IMR-90 (cell line): ENCODE results near the gene PAX5.

Experiments
- CEBPB ChIP-seq: IDR thresholded peaks from 2 replicates; pipeline ENCODE4 v1.6.1; 2012; ENCODE audit warnings: low read depth, low read length, improper control_type of control experiment
- CHD1 ChIP-seq: IDR thresholded peaks from 2 replicates; pipeline ENCODE4 v1.6.1; 2012; ENCODE audit warnings: low read depth, low read length, improper control_type of control experiment
- CTCF ChIP-seq: conservative IDR thresholded peaks from 2 replicates; pipeline ENCODE4 v1.5.1; 2012; ENCODE audit warnings: mild to moderate bottlenecking, low read depth, low read length, improper control_type of control experiment
- FOS ChIP-seq: fragments of 150-350 bp; IDR thresholded peaks from 2 replicates; pipeline ENCODE4 v1.6.1; 2016; ENCODE audit warnings: low read depth, low read length
- MAFK ChIP-seq: IDR thresholded peaks from 2 replicates; pipeline ENCODE4 v1.6.1; 2012; ENCODE audit warnings: low read depth, low read length, improper control_type of control experiment
- MXI1 ChIP-seq: IDR thresholded peaks from 2 replicates; pipeline ENCODE4 v1.6.1; 2012; ENCODE audit warnings: low read depth, mild to moderate bottlenecking, low read length, moderate library complexity, borderline replicate concordance
- POLR2A ChIP-seq: IDR thresholded peaks from 2 replicates; pipeline ENCODE4 v1.6.1; 2012; ENCODE audit warnings: mild to moderate bottlenecking, low read depth, low read length
- RAD21 ChIP-seq: IDR thresholded peaks from 2 replicates; pipeline ENCODE4 v1.6.1; 2012; ENCODE audit warnings: low read length, improper control_type of control experiment
- RCOR1 ChIP-seq: IDR thresholded peaks from 2 replicates; pipeline ENCODE4 v1.6.1; 2012; ENCODE audit warnings: mild to moderate bottlenecking, low read length, improper control_type of control experiment; ENCODE audit not compliant: insufficient replicate concordance
- RFX5 ChIP-seq: IDR thresholded peaks from 2 replicates; pipeline ENCODE4 v1.8.0; 2012; ENCODE audit warnings: low read depth, mild to moderate bottlenecking, low read length, moderate library complexity
- SMC3 ChIP-seq: fragments of 150-350 bp; IDR thresholded peaks from 2 replicates; pipeline ENCODE4 v1.6.1; 2016; ENCODE audit warnings: low read depth, mild to moderate bottlenecking, antibody characterized with exemption, low read length, moderate library complexity
- USF2 ChIP-seq: fragments of 150-350 bp; IDR thresholded peaks from 2 replicates; pipeline ENCODE4 v1.6.1; 2017; ENCODE audit warnings: mild to moderate bottlenecking, antibody characterized with exemption, low read length, low read depth

- TF ChIP-seq USF2 (no peak), CTCF (no peak), POLR2A (no peak), MXI1 (no peak), RFX5 (no peak), MAFK (no peak), CEBPB (no peak), RAD21 (no peak), RCOR1 (no peak), FOS (no peak), SMC3 (no peak), CHD1 (no peak)
Measured at GRCh38 chr9:37033141-37033540, 927 bp downstream of the PAX5 start.
